ENCODE measurements around the gene MACO1.
"Not testable (repeated sequence)": the region's sequence is repeated elsewhere in the genome, so short reads cannot be mapped to it uniquely, and the experiment has no call there.

The MACO1 gene

DNA sequence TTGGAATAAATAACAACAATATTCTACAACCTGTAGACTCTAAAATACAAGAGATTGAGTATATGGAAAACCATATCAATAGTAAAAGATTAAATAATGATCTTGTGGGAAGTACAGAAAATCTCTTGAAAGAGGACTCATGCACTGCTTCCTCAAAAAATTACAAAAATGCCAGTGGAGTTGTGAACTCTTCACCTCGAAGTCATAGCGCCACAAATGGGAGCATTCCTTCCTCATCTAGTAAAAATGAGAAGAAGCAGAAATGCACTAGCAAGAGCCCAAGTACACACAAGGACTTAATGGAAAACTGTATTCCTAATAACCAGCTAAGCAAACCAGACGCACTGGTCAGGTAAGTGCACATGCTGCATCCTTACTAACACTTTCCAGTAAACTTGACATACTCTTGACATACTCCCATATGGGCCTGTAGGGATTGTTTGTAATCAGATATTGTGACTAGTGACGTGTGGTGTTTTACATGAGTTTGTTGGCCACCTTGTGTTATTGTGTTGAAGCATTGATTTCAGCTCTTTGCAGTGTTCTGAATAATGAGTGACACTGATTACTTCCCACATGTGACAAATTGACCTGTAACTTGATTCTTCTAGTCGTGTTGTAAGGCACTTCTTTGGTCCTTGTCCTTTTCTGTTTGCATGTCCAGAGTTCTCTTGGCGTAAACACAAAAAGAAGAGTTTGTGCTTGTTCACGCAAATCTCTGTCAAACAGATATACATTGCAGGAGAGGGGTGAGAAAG lies 28.0 kb downstream of the MACO1 start:
- DNase-seq, result no peak

DNA sequence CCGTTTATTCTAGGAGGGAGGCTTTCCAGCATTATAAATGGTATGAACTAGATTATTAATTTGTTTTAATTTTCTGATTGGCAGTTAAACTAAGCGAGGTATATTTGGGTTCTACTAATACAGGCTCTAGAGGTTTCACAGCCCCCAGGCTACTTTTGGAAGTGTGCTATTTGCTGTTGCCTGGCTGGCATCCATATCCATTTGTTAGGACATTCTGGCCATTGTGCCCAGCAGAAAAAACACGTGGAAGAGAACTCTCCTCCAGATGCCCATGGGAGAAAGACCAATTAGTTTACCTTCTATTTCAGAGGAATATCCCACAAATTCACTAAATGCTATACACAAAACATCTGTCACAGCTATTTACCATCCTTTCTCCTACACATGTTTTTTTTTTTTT lies 29.3 kb downstream of the MACO1 start:
- no peak for DNase-seq

DNA sequence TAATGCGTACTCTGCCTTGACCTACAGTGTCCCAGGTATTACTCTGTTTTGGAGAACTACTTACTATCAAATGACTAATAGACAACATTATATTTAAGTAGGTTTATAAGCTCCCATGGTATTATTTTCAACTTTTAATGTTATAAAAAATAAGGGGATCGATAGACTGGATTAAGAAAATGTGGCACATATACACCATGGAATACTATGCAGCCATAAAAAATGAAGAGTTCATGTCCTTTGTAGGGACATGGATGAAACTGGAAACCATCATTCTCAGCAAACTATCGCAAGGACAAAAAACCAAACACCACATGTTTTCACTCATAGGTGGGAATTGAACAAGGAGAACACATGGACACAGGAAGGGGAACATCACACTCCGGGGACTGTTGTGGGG lies 30.1 kb downstream of the MACO1 start:
- DNase-seq, result not testable (repeated sequence)

- no peak for DNase-seq
These were observed 31.2 kb downstream of the MACO1 start for GRCh38 chr1:25461849-25462248.

- peak; percentile 51 for DNase-seq
These were observed 32.0 kb downstream of the MACO1 start for GRCh38 chr1:25462732-25463131.

DNA sequence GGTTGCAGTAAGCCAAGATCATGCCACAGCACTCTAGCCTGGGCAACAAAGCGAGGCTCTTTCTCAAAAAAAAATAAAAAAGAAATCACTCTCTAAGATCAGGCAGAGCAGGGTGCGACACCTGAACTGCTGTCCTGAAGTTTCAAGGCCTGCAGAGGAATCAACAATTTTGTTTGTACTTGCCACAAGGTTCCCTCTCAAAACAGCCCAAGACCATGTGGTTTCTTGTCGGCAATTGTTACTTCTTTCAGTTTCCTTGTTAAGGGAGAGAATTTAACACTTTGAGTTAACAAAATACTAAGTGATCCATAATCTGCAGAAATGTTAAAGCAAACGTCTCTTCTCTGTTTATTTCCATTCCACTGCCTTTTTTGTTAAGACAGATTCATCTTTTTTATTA lies 36.5 kb downstream of the MACO1 start:
- DNase-seq, result no peak

DNA sequence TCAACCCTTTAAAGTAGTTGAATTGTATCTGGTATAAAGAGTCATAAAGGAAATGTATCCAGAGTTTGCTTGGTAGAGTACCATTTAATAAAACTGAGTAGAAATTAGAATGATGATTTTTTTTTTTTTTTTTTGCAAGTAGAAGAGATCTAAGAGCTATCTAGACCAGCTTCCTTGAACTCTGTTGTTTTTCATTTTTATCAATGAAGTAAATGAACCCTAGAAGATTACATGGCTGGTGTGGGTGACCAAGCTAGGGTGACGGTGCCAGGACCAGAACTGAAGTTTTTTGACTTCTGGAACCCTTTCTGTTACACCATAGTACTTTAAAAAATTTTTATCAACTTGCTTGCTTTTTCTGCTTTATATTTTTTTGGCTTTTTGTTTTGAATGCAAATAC lies 36.9 kb downstream of the MACO1 start:
- no peak for DNase-seq

GRCh38 chr1:25468033-25468432 lies 37.3 kb downstream of the MACO1 start:
- no peak for DNase-seq

DNA sequence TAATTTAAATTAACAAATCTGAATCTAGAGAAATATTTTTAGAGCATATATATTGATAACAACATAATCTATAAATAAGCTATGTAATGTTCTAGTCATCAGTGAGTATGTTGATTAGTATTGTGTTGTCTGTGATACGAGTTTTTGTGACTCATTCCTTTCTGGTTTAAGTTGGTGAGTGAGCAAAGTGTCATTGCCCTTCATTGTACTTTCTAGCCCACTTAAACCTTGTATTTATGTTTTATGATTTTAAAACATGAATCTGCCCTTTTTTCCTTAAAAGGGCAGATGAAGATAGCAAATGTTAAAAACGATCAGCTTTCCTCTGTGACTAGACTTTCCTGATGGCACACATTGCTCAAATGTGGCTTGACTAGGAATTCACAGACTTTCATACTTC lies 38.5 kb downstream of the MACO1 start:
- DNase-seq, result no peak

DNA sequence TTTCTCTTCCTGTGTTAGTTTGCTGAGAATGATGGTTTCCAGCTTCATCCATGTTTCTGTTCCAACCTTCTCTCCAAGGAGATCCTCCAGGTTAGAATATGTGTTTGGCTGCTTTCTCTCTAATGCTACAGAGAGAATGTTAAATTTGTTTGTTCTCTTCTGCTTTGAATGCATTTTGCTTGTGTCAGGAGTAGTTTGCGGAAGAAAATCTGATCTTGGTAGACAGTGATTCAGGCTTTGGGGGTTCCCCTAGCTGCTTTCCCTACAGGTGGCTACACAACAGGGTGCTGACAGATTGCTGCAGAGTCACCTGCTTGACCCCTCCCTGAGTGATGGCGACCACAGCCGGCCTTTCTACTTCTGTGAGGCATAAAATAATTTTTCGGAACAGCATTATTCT lies 41.8 kb downstream of the MACO1 start:
- no peak for DNase-seq

DNA sequence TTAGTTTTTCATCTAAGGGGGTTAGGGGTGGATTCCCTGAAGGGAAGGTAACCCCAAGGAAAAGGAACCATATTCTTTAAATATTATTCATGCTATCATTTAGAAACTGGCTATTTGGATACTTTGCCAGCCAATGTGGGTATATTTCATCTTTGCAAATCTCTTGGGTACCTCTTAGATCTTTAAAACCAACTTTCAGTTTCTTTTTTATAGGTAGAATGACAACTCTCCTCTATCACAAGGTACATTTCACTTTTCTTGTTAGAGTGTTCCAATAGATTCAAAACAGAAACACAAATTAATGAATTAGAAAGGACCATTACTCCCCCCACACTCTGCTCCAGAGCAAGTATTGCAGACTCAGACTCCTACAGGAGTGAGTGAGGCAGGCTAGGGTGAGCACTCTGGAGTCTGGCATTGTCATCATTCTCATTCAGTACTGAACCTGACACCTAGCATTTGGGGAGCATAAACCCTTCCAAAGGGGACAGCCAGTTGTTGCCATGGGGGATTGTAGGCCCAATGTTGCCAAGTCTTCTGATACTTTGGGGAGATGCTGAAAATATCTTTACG lies 43.0 kb downstream of the MACO1 start:
- no peak for DNase-seq

DNA sequence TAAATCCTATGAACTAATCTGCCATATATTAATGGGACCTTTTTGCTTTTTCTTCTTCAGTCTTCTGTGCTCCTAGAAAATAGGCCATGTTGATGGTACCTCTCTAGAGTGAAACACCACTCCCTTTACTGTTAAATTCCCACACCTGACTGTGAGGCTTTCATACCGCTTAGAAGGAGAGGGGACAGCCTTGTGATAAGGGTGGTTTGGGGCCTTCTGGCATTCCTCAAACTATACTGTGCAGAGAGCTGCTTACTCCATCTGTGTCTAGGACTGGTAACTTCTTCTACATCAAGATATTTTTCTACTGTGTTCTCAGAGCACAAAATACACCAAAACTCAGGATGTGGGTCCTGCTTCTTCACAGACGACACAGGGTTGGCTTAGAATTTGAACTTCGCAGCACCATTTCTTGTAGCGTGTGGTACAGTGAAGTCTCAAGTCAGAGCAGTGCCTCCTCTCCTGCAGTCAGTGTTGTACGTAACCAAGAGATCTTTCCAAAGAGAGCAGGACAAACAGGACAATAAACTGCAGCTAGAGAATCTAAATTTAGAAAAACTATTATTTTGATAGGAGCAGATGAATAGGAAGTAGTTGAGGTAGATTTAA lies 43.8 kb downstream of the MACO1 start:
- DNase-seq, result no peak

DNA sequence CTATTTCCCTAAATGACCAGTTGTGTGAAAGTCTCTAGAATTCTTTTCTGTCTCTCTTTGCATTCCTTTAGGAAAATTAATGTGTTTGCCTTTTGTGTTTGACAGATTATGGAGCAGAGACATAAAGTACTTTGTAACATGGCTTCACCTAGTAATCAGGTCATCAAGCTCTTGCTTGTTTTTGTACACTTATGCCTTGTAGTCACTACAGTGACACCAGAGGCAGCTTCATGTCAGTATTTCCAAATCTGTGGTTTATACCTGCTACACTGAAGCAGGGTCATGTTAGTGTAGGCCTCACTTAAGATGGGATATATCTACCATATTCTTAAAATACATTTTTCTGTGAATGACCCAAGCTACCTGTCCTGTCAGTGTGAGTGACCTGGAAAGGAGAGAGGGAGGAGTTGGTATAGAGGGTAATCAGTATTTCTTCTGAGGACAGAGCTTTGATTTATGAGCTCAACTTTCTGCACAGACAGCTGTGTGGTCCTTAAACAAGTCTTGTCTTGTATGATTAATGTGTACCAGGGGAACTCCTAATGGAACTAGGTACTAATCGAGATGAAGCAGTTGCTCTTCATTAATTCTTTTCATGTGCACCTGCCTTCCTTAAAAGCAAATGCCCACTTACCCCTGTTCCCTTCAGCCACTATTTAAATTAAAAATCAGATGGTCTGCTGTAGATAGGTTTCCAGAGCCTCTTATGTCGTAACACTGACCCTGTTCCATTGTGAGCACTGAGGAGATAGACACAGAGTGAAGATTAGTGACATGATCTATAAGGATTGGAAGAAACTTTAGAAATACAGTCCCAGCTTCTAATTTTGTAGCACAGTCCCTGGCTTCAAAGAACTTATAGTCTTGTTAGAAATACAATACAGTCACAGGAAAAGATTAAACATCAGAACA lies 45.7 kb downstream of the MACO1 start:
- DNase-seq, result no peak

GRCh38 chr1:25477448-25478034 lies 46.8 kb downstream of the MACO1 start:
- no peak for DNase-seq

DNA sequence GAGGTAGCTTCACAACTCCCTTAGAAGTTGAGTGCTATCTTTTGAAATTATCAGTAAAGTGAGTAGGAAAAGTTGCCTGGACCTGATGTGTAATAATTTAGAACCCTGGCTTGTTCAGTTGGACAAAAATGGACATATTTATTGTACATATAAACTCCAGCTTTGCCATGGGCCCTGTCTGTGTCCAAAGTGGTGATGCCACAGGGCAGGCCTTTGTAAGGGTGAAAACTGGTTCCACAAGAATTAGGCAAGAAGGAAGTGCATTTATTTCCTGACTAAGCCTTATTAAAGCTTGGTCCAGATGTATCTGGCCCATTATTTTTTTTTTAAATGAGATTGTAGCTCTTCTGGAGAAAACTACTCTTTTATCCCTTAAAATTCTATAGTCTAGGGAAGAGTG lies 47.9 kb downstream of the MACO1 start:
- DNase-seq, result no peak

- DNase-seq, result no peak
These were observed 50.9 kb downstream of the MACO1 start for GRCh38 chr1:25481625-25482024.

DNA sequence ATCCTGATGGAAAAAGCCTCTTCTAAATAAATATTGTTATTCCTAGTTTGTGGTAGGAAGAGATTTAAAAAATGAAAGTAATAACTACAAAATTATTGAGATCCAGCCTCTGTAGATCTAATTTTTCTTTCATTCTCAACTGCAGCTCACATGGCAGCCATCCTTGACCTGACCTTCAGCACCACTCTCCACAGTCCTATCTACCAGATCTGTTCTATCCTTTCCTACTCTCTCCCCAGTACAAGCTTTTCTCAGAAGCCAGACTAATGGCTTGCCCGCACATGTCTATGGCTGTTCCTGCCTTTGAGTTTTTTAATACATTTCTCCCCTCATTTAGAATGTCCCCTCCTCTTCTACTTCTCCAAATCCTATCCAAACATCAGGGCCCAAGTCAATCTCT lies 51.5 kb downstream of the MACO1 start:
- DNase-seq, result no peak

GRCh38 chr1:25484096-25484495 lies 53.4 kb downstream of the MACO1 start:
- DNase-seq, result no peak

GRCh38 chr1:25484533-25484932 lies 53.8 kb downstream of the MACO1 start:
- no peak for DNase-seq

DNA sequence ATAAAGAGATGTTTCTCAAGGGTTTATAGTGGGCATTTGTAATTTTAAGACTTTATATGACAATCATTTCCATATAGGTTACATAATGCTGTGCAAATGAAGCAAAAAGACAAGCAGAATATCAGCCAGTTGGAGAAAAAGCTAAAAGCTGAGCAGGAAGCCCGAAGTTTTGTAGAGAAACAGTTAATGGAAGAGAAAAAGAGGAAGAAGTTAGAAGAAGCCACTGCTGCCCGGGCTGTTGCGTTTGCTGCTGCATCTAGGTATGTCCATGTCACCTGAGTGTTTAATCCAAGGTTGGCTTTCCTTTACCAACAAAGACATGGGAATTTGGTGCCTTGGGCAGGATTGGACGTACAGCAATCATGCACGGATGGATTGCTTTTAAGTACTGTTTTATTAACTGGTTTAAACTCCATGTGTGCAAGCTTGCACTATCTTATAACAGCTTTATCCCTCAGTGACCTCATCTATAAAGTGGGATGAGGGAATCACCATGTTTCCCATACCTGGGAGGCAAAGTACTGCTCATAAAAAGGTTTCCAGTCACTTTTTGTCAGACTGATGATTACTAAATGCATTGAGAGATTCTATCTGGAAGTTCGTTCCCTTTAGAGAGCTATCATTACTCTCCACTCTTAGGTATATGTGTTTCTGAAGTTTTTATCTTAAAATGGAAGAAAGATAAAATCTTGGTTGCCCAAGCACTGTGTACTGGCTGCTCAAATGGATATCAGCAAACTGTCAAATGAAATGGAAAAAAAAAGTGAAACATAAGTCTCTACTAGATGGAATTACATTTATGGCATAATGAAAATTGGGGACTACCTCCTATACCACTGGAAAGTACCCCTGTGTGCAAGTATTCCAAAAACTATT lies 55.1 kb downstream of the MACO1 start:
- DNase-seq, result no peak

DNA sequence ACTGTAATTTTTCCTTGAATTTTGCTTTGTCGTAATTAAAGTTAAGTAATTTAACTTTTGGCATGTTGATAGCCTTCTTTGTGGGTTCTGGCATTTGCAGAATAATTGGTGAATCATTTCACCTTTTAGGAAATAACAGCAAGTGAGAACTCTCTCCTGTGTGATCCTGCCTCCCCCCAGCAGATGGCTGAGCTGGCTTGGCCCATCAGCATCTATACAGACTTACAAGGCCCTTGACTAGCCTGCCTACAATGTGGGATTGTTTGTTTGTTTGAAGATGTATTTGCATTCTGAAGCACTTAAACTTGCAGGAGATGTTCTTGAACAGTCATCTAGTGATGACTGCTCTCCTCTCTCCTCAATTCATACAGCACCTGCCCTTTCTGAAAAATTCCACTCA lies 55.9 kb downstream of the MACO1 start:
- peak; percentile 35 for DNase-seq

GRCh38 chr1:25487628-25488027 lies 56.9 kb downstream of the MACO1 start:
- DNase-seq, result no peak

Measured in NCI-H345 (cell line).